Esophagus muscularis mucosa (tissue), 4 donors: Measurements from ENCODE around the gene PLSCR4. TPM values are rescaled to one million over a fixed set of nuclear protein-coding genes. Genes with fewer than 3 reads are reported as not detected.

Source experiments
- DNase-seq: peaks from one replicate; pipeline ENCODE4 v3.0.0-alpha.2; 2017; ENCODE audit errors: extremely low spot score
- H3K27ac ChIP-seq, 4 donors: fragments of 200-600 bp; sonication (generic); replicated peaks in 1 of 4; 1 replicate in 3 of 4; 2 replicates in 1 of 4; pipeline ENCODE4 v1.5.1; 2016 to 2019; ENCODE audit warnings: mild to moderate bottlenecking in 1 of 4
- H3K27me3 ChIP-seq, 4 donors: fragments of 200-600 bp; sonication (generic); one replicate each; pipeline versions ENCODE4 v1.5.1 to v1.6.0; 2016 to 2019
- H3K36me3 ChIP-seq, 4 donors: fragments of 200-600 bp; sonication (generic); one replicate each; pipeline ENCODE4 v1.5.1; 2016 to 2019
- H3K4me1 ChIP-seq, 4 donors: fragments of 200-600 bp; sonication (generic); one replicate each; pipeline ENCODE4 v1.5.1; 2016 to 2019
- H3K4me3 ChIP-seq, 4 donors: fragments of 200-600 bp; sonication (generic); 1 replicate in 2 of 4; 2 replicates in 2 of 4; pipeline ENCODE4 v1.5.1; 2016 to 2019; ENCODE audit warnings: mild to moderate bottlenecking in 4 of 4, moderate library complexity in 1 of 4
- H3K9me3 ChIP-seq, 4 donors: fragments of 200-600 bp; sonication (generic); 1 replicate in 3 of 4; 2 replicates in 1 of 4; pipeline ENCODE4 v1.5.1; 2016 to 2019
- EP300 ChIP-seq: sonication (generic); formaldehyde crosslinking; IDR thresholded peaks from one replicate; pipeline ENCODE4 v1.6.1; 2017; ENCODE audit warnings: antibody characterized with exemption
- POLR2A ChIP-seq: fragments of 450-650 bp; IDR thresholded peaks from one replicate; pipeline ENCODE4 v1.6.1; 2017; ENCODE audit warnings: antibody characterized with exemption, moderate library complexity, mild to moderate bottlenecking, low read depth
- POLR2AphosphoS5 ChIP-seq, 2 donors: sonication (generic); formaldehyde crosslinking; IDR thresholded peaks; one replicate each; pipeline ENCODE4 v1.6.1; 2017; ENCODE audit warnings: antibody characterized with exemption in 2 of 2
- WGBS: methylation state at CpG from one replicate; pipeline ENCODE4 v1.1.5; 2018; 5-methylcytosine and 5-hydroxymethylcytosine counted together
- intact Hi-C: fragments of 100-400 bp; cut with DNase I; formaldehyde crosslinking; loops from one replicate; pipeline ENCODE4 v1.15.1; 2023
- total RNA-seq, 4 donors: library from RNA; depleted of rRNA; stranded (reverse); fragments of >200 nt; gene quantifications; one replicate each; pipeline versions ENCODE4 v1.1.0 to v1.2.1, GENCODE V29; 2016
- TF ChIP-seq, protein P1 (sequence below), 3 experiments: fragments of 200-600 bp in 2 of 3; fragments of 450-650 bp in 1 of 3; sonication (generic) in 2 of 3; IDR thresholded peaks; one replicate each; pipeline ENCODE4 v1.5.1; 2017 to 2019; ENCODE audit warnings: antibody characterized with exemption in 3 of 3, mild to moderate bottlenecking in 2 of 3, moderate library complexity in 1 of 3

The PLSCR4 gene
- total RNA-seq, 4 donors from 2014 or later = 43.5 to 71.4 (median 63.0) TPM

DNA sequence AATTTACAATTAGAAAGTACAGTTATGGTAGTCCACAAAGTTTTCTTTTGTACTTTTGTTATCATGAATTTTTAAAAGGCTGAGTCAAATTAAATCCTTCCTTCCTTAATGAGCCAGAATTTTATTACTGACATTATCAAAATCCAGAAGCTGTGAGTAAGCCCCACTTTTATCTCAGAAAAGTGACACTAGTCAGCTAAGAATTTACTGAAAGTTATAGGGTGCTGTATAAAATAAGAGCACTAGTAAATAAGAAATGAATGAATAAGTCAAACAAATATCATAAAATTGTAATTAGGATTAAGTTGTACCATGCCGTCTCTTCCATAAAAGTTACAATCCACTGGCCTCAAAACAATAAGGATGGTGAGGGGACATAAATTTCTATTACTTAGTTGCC, 105.3 kb downstream of the PLSCR4 start:
- 73% methylated on average over 1 of the region's 1 CpG for WGBS
- Histone ChIP-seq H3K36me3 (no peaks in the 10 kb centered on the region), H3K4me1 (peaks cover 26 to 93% (median 76%) of the 10 kb centered on the region in 4 donors), H3K4me3 (no peak overlapping the region), H3K27me3 (no peaks in the 10 kb centered on the region), H3K27ac (peak overlapping the region in 2 of 4 donors; percentile 15 to 68), H3K9me3 (no peaks in the 10 kb centered on the region)
- intact Hi-C loops = no loop called here
- TF ChIP-seq POLR2A (no peak), EP300 (no peak), POLR2AphosphoS5 (IDR thresholded peaks at IDR 0.05) (no peak)
- TF ChIP-seq, protein P1, sequence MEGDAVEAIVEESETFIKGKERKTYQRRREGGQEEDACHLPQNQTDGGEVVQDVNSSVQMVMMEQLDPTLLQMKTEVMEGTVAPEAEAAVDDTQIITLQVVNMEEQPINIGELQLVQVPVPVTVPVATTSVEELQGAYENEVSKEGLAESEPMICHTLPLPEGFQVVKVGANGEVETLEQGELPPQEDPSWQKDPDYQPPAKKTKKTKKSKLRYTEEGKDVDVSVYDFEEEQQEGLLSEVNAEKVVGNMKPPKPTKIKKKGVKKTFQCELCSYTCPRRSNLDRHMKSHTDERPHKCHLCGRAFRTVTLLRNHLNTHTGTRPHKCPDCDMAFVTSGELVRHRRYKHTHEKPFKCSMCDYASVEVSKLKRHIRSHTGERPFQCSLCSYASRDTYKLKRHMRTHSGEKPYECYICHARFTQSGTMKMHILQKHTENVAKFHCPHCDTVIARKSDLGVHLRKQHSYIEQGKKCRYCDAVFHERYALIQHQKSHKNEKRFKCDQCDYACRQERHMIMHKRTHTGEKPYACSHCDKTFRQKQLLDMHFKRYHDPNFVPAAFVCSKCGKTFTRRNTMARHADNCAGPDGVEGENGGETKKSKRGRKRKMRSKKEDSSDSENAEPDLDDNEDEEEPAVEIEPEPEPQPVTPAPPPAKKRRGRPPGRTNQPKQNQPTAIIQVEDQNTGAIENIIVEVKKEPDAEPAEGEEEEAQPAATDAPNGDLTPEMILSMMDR (IDR thresholded peaks at IDR 0.05) = no peak
- no peak for DNase-seq

DNA sequence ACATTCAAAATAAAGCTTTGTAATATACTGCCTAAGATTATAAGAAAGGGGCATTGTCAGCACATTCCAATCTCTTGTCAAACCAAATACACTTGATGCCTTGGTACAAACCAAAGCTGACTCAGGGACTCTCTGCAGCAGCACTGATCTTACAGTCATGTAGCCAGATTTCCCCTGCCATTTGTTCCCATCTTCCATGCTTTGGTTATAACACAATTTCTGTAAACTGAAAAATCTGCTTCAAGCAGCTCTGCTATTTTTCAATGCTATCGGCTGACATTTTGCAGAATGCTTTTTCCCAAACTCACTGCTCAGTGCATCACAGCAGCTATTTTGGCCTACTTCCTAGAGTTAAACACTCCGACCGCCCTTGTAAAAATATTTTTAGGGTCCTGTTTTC, 108.1 kb downstream of the PLSCR4 start:
- TF ChIP-seq, protein P1 (IDR thresholded peaks at IDR 0.05) = no peak
- TF ChIP-seq EP300 = no peak
- peak in 1 of 2 donors; percentile 19 for TF ChIP-seq POLR2AphosphoS5 (IDR thresholded peaks at IDR 0.05)
- TF ChIP-seq POLR2A = no peak
- H3K36me3 ChIP-seq = no peaks in the 10 kb centered on the region
- H3K4me3 ChIP-seq = peak overlapping the region in 3 of 4 donors; percentile 4 to 10 (median 6)
- intact Hi-C loops = no loop called here
- DNase-seq = no peak
- 31% methylated on average over 3 of the region's 3 CpGs for WGBS
- H3K27me3 ChIP-seq = no peaks in the 10 kb centered on the region
- H3K9me3 ChIP-seq = no peaks in the 10 kb centered on the region
- peaks cover 27 to 94% (median 81%) of the 10 kb centered on the region in 4 donors for H3K4me1 ChIP-seq
- H3K27ac ChIP-seq = peak overlapping the region; percentile 52 to 68 (median 57)

Other genes starting within 250 kb of the PLSCR4 start
- gene PLOD2, start 89.9 kb downstream of the PLSCR4 start, total RNA-seq = 10 to 100 TPM; 48.2 to 84.7 (median 54.9) TPM
- gene PLSCR2, start 218.5 kb upstream of the PLSCR4 start, total RNA-seq = under 1 TPM in 1 of 4 donors, not detected in 3; 0.69 TPM